GM23248 (cell line): ENCODE measurements around the gene RDX.

Experiments
- EZH2 ChIP-seq: fragments of 200-600 bp; sonication (generic); IDR thresholded peaks from 2 replicates; pipeline ENCODE4 v1.6.1; 2018; ENCODE audit warnings: antibody characterized with exemption, mild to moderate bottlenecking; ENCODE audit not compliant: insufficient read depth, poor library complexity, severe bottlenecking
- EZH2phosphoT487 ChIP-seq: fragments of 200-600 bp; sonication (generic); IDR thresholded peaks from 2 replicates; pipeline ENCODE4 v1.6.1; 2018; ENCODE audit warnings: antibody characterized with exemption, moderate library complexity, mild to moderate bottlenecking, low read depth; ENCODE audit not compliant: insufficient read depth

- no peak for TF ChIP-seq EZH2phosphoT487
- no peak for TF ChIP-seq EZH2
Measured at GRCh38 chr11:110327508-110327907, 31.1 kb upstream of the RDX start.
